Endothelial cell of umbilical vein (primary cell): Measurements from ENCODE around the gene ZC3H12C.

ENCODE experiments used
- CTCF ChIP-seq, 2 donors: IDR thresholded peaks; 1 replicate in 1 of 2; 2 replicates in 1 of 2; pipeline ENCODE4 v1.5.1; 2011; ENCODE audit warnings: low read length in 2 of 2, mild to moderate bottlenecking in 2 of 2, moderate library complexity in 2 of 2, control low read depth in 1 of 2, inconsistent platforms in 1 of 2, low read depth in 1 of 2; ENCODE audit not compliant: insufficient read depth in 1 of 2; ENCODE audit errors: extremely low read depth in 1 of 2
- POLR2A ChIP-seq: IDR thresholded peaks from 2 replicates; pipeline ENCODE4 v1.6.1; 2012; ENCODE audit warnings: low read depth, mild to moderate bottlenecking, control low read depth, low read length

DNA sequence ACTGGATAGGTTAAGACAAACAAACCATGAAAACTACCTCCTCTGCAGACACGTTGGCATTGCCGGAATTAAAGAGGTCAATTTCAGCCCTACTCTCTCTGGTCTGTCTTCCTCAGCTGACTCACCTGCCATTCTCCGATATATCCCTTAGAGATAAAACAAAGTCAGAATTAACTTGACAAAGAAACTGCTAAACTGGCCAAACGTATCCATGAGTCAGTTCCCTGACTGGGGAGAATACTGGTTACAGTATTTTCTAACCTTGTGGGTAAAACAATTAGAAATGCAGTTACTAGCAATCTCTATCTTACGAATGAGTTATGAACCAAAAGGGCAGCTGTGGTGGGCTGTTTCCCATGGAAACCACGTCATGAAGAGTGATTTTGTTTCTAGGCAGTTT is 107.0 kb downstream of the ZC3H12C start:
- TF ChIP-seq CTCF (IDR thresholded peaks at IDR 0.05; ENCODE audit: extremely low read depth in 1 of 2, insufficient read depth in 1 of 2, low read depth in 1 of 2, low read length in 2 of 2): no peak
- no peak for TF ChIP-seq POLR2A
